ENCODE measurements around the gene P2RY14. TPM values are rescaled to one million over a fixed set of nuclear protein-coding genes. Genes with fewer than 3 reads are reported as not detected.

The P2RY14 gene
- total and polyA plus RNA-seq, 10 of the 15 experiments (the other 5 are each of a cell fraction or from before 2014, with no cell fraction given) = 0.06 to 0.37 (median 0.28) TPM; not detected in 7

DNA sequence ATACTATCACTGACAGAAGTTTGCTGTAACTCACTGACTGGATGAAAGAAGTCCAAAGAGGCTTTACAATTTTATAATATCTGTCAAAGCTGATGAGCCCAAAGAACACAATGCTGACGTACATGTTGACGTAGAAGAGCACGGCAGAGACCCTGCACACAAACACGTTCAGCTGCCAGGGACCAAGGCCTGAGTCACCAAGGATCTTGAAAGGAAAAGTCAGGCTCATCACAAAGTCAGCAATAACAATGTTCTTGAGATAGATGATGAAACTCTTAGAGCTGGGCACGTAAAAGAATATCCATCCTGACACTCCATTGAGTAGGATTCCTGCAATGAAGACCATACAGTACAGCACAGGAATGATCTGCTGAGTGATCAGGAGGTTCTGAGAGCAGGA lies 64.5 kb downstream of the P2RY14 start:
- ChIA-PET RAD21 (ENCODE audit: unreplicated experiment) (no interaction called here), POLR2A (interaction anchor here (1.7 kb wide), 1 partner anchor 20 kb away, joined by 3 read pairs; no protein-coding TSS in a partner anchor), SMC1A (ENCODE audit: uncharacterized antibody, unreplicated experiment) (no interaction called here), CTCF (no interaction called here)
- Histone ChIP-seq H3K9me3 (replicated peaks; ENCODE audit: control insufficient read depth, insufficient read depth, low read length) (no peaks in the 10 kb centered on the region), H4K20me1 (ENCODE audit: control insufficient read depth, insufficient read depth) (no peaks in the 10 kb centered on the region), H3K4me1 (ENCODE audit: control insufficient read depth, insufficient read depth, low read length) (no peaks in the 10 kb centered on the region), H3K9ac (ENCODE audit: control insufficient read depth, insufficient read depth, low read length) (no peak overlapping the region), H3K36me3 (ENCODE audit: control insufficient read depth in 2 of 2, insufficient read depth in 2 of 2, low read length in 1 of 2) (no peaks in the 10 kb centered on the region), H2AFZ (ENCODE audit: control insufficient read depth, low read depth, low read length) (no peak overlapping the region), H3K27ac (ENCODE audit: control insufficient read depth, insufficient read depth) (no peak overlapping the region), H3K4me3 (no peak overlapping the region), H3K79me2 (ENCODE audit: control insufficient read depth, insufficient read depth, low read length) (no peaks in the 10 kb centered on the region), H3K4me2 (ENCODE audit: control insufficient read depth, insufficient read depth) (no peak overlapping the region), H3K27me3 (replicated peaks in 1 of 2; ENCODE audit: control insufficient read depth in 2 of 2, insufficient read depth in 2 of 2, low read length in 1 of 2) (peaks cover 0 to 2% of the 10 kb centered on the region in 2 experiments; a peak in 2 of 4 replicates)
- in situ Hi-C loops (cut with MboI) (no loop called here), intact Hi-C loops (cut with micrococcal nuclease; ENCODE audit: unreplicated experiment) (no loop called here)
- ATAC-seq (no peak), DNase-seq (ENCODE audit: low read depth, low spot score) (no peak), FAIRE-seq (no peak)
- WGBS (ENCODE audit: insufficient coverage, insufficient replicate concordance, low lambda C conversion rate, missing lambda C conversion rate) = 53% methylated on average over 5 of the region's 5 CpGs
- no TSS peak for BruUV-seq (replicated peaks)
- TF ChIP-seq SIX5 (IDR thresholded peaks at IDR 0.05; ENCODE audit: low read depth, low read length, severe bottlenecking) (no peak), SIN3A (IDR thresholded peaks at IDR 0.05; ENCODE audit: low read depth, low read length) (no peak), WRNIP1 (IDR thresholded peaks at IDR 0.05; ENCODE audit: borderline replicate concordance, low read depth, low read length) (no peak), ZBED1 (IDR thresholded peaks at IDR 0.05; ENCODE audit: borderline replicate concordance) (no peak), PML (IDR thresholded peaks at IDR 0.05; ENCODE audit: low read length) (no peak)
- TF ChIP-seq, protein P1, sequence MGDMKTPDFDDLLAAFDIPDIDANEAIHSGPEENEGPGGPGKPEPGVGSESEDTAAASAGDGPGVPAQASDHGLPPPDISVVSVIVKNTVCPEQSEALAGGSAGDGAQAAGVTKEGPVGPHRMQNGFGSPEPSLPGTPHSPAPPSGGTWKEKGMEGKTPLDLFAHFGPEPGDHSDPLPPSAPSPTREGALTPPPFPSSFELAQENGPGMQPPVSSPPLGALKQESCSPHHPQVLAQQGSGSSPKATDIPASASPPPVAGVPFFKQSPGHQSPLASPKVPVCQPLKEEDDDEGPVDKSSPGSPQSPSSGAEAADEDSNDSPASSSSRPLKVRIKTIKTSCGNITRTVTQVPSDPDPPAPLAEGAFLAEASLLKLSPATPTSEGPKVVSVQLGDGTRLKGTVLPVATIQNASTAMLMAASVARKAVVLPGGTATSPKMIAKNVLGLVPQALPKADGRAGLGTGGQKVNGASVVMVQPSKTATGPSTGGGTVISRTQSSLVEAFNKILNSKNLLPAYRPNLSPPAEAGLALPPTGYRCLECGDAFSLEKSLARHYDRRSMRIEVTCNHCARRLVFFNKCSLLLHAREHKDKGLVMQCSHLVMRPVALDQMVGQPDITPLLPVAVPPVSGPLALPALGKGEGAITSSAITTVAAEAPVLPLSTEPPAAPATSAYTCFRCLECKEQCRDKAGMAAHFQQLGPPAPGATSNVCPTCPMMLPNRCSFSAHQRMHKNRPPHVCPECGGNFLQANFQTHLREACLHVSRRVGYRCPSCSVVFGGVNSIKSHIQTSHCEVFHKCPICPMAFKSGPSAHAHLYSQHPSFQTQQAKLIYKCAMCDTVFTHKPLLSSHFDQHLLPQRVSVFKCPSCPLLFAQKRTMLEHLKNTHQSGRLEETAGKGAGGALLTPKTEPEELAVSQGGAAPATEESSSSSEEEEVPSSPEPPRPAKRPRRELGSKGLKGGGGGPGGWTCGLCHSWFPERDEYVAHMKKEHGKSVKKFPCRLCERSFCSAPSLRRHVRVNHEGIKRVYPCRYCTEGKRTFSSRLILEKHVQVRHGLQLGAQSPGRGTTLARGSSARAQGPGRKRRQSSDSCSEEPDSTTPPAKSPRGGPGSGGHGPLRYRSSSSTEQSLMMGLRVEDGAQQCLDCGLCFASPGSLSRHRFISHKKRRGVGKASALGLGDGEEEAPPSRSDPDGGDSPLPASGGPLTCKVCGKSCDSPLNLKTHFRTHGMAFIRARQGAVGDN (IDR thresholded peaks at IDR 0.05) = no peak
- TF ChIP-seq, protein P2, sequence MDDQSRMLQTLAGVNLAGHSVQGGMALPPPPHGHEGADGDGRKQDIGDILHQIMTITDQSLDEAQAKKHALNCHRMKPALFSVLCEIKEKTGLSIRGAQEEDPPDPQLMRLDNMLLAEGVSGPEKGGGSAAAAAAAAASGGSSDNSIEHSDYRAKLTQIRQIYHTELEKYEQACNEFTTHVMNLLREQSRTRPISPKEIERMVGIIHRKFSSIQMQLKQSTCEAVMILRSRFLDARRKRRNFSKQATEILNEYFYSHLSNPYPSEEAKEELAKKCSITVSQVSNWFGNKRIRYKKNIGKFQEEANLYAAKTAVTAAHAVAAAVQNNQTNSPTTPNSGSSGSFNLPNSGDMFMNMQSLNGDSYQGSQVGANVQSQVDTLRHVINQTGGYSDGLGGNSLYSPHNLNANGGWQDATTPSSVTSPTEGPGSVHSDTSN (IDR thresholded peaks at IDR 0.05; ENCODE audit: insufficient replicate concordance, low read depth, low read length) = no peak

All from GM12878 (cell line).